Measurements from ENCODE around the gene NFKB1.
"Not testable (repeated sequence)": the region's sequence is repeated elsewhere in the genome, so short reads cannot be mapped to it uniquely, and the experiment has no call there.

NFKB1 gene

GRCh38 chr4:102569200-102569599 is 68.0 kb downstream of the NFKB1 start:
- DNase-seq, result no peak

GRCh38 chr4:102570211-102570610 is 69.1 kb downstream of the NFKB1 start:
- not testable (repeated sequence) for DNase-seq

DNA sequence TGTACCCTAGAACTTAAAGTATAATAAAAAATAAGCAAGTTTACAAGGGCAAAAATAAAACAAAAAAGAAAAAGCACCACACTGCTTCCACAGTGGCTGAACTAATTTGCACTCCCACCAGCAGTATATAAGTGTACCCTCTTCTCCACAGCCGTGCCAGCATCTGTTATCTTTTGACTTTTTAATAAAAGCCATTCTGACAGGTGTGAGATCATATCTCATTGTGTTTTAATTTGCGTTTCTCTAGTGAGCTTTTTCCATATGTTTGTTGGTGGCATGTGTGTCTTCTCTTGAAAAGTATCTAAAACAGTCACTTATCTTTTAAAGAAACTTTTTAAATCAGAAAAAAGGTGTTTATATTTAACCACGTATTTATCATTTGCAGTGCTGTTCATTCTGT is 71.3 kb downstream of the NFKB1 start:
- no peak for DNase-seq

DNA sequence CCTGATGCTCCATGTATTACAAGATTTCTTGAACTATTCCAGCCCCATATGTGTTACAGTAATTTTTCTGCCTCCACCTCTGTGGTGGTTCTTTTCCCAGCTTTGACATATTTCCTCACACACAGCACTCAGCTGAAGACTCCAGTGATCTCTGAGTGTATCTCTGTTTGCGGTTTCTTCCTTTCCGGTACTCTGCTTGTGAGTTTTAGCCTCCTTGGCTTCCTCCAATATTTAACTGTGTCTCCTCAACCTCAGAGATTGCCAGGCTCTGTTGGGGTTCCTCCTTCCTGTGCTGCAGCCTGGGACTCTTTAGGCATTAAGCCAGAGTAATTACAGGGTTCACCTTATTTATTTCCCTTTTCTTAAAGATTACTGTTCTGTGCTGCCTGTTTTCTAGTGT is 73.2 kb downstream of the NFKB1 start:
- DNase-seq, result no peak

- DNase-seq, result no peak
Observed at GRCh38 chr4:102575369-102576129, 74.4 kb downstream of the NFKB1 start.

GRCh38 chr4:102578270-102578669 is 77.1 kb downstream of the NFKB1 start:
- no peak for DNase-seq

GRCh38 chr4:102578819-102579218 is 77.7 kb downstream of the NFKB1 start:
- DNase-seq, result no peak

- no peak for DNase-seq
Observed at GRCh38 chr4:102579794-102580462, 78.8 kb downstream of the NFKB1 start.

DNA sequence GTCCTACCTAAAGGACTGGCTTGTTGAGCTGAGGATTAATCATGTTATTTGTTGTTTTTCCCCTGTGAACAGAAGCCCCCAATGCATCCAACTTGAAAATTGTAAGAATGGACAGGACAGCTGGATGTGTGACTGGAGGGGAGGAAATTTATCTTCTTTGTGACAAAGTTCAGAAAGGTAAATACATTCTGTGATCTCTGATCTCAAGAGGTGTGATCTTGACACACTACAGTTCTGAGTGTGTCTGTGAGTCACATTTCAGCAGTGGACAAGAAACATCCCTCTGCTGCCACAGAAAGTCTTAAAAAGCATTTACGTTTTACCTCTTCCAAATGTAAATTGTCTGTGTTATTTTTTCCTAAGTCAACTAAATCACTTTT is 79.3 kb downstream of the NFKB1 start:
- no peak for DNase-seq

- no peak for DNase-seq
Observed at GRCh38 chr4:102584091-102584490, 82.9 kb downstream of the NFKB1 start.

GRCh38 chr4:102585329-102585728 is 84.2 kb downstream of the NFKB1 start:
- no peak for DNase-seq

- no peak for DNase-seq
Observed at GRCh38 chr4:102586002-102586643, 85.0 kb downstream of the NFKB1 start.

- DNase-seq, result no peak
Observed at GRCh38 chr4:102586644-102587021, 85.5 kb downstream of the NFKB1 start.

DNA sequence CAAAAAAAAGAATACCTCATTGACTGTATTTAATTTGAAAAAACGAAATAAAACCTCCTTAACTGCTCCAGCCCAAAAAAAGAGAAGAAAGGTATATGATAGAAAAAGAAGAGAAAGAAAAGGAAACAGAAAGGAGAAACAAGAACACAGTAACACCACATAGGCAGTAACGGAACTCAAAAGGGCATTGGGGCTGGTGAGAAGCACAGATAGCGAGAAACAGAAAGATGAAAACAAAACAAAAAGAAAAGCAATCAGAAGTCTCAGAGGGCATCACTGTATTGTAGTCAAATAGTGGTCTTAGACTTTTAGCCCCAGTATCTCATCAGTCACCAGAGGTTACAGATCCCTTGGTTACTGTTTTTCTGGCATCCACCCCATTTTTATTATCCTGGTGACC is 88.6 kb downstream of the NFKB1 start:
- DNase-seq, result no peak

GRCh38 chr4:102592256-102592655 is 91.1 kb downstream of the NFKB1 start:
- no peak for DNase-seq

- DNase-seq, result no peak
Observed at GRCh38 chr4:102593147-102593546, 92.0 kb downstream of the NFKB1 start.

DNA sequence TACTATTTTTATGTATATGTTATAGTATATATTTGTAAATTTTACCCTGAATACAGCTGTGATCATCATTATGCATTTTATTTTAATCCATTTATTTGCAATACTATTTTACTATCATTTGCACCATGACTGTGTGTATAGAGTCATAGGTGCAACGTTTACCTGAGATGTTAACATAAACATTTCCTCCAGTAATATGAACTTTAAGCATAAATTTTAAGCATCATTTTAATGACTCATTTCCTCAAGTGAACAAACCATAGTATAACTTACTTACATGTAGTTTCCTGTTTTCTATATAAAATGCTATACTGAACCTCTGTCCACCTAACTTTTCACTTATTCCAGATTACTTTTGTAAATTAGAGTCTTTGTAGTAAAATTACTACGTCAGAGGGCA is 92.8 kb downstream of the NFKB1 start:
- DNase-seq, result no peak

- DNase-seq, result no peak
Observed at GRCh38 chr4:102596532-102596931, 95.4 kb downstream of the NFKB1 start.

GRCh38 chr4:102598086-102598761 is 97.1 kb downstream of the NFKB1 start:
- no peak for DNase-seq

- no peak for DNase-seq
Observed at GRCh38 chr4:102598762-102599374, 97.7 kb downstream of the NFKB1 start.

DNA sequence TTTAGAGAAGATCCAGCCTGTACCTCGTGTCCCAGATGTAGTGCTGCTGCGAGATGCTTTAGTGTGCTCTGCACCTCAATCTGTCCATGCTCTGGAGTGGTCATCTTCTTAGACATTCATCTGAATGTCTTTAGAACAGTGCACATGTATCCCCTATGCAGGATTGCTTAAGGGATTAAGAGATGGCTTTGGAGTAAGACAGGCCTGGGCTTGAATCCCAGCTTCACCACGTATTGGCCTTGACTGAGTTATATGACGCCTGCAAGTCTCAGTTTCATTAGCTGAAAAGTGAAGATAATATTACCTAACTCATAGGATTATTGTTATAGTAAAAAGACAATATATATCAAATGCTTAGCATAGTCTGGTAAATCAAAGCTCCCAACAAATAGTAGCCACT is 98.3 kb downstream of the NFKB1 start:
- DNase-seq, result no peak

DNA sequence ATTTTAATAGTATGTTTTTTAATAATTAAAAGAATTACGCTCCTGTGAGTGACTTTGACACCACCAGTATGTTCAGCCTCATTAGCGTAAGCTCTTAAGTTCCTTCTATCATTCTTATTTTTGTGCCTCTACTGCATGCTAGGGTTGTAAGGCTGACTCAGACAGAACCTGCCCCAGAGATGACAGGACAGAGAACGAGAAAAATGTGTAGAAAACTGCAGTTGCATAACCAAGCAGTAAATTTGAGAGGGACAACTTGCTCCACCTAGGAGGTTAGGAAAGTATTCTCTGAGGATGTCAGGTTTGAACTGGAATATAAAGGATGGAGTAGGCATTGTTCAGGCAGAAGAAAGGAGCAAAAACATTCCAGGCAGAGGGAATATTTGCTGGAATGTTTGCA is 98.7 kb downstream of the NFKB1 start:
- DNase-seq, result no peak

DNA sequence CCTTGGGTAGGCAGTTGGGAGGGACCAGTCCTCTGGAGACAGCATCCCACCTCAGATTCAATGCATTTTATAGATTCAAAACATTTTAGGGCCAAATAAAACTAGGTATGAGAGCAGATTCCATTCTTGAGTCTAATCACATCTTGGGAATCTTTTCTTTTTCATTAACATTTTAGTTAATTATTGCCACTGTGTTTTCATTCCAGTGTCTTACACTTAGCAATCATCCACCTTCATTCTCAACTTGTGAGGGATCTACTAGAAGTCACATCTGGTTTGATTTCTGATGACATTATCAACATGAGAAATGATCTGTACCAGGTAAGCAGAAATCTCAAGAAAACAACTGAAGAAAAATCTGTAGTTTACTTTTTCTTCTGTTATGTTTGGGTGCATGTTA is 99.5 kb downstream of the NFKB1 start:
- DNase-seq, result no peak
